GM18507 (cell line): ENCODE data around the gene KCNIP2.
A peak's percentile ranks its signal among the peaks of the same experiment; 100 is the strongest.

Experiments
- DNase-seq: peaks from one replicate; pipeline ENCODE4 v3.0.0; 2011; ENCODE audit warnings: low read depth; ENCODE audit not compliant: insufficient read length; ENCODE audit errors: extremely low spot score
- FAIRE-seq: peaks from 2 replicates; lab custom pipeline; 2011; peaks lifted over from hg19 to GRCh38; lab: Jason Lieb, UNC

Gene KCNIP2

DNA sequence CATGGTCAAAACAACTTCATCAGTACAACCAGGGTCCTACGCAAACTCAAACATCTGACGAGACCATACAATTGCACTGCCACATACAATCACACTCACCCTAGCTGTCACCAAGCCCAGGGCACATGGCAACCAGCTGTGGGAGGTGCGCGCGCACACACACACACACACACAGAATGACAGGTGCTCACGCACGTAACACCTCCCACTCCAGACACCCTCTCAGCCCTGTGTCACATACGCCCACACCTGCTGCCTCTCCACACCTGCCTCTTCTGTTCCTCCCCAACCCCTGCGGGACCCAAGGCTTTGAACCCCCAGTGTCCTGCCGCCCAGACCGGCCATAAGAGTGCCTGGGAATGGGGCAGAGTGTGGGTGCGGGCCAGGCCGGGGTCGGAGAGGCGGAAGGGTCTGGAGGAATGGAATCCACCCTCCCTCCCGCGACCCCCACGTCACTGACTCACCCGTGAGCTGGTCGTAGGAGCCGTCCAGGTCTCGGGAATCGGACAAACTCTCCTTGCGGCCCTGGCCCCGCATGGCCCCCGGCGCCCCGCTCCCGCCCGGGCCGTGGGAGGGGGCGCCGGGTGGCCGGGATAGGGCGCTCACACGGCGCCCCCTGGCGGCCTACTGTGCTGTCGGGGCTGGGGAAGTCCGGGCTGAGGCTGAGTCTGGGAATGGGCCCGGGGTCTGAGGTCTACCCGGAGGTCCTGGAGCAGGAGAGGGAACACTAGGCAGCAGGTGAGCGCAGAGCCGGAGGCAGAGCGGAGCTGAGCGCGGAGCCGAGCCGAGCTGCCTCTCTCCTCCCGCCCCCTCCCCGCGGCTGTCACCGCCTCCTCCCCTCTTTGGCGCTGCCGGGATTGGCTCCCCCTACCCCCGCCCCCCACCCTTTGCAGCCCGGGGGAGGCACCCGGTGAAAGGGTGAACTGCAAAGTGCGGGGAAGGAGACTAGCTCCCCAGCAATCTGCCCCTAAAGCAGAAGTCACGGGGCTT is at the start of gene KCNIP2:
TSS of gene KCNIP2 (minus strand) at position 769 of the 990 bp plus-strand sequence. CDS start at position 537, 232 bp downstream.
- no peak for FAIRE-seq
- no peak for DNase-seq

DNA sequence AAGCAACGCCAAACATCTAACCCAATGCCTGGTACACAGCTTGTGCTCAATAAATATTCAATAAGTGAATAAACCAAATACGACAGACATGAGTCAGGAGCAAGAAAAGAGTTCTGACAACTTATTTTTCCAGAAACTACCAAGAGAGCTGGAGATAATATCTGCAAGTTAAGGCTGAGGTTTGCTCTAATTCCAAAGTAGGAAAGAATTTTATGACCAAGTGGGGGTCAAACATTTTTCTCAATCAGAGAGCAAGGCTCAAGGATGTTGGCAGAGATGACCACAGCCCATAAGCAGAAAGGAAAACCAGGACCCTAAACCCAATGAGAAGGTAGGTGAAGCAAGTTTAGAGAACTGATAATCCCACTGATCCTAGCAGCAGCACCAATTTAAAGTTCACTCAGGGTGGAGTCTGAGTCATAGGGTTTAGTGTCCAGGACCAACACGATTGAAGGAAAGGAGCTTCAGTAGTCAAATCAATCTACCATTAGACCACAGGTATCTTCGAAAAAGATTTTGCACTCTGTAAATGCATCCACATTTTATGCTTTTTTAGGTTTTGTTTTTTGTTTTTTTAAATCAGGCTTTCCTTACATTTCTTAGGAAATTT is 49.3 kb upstream of the KCNIP2 start:
- no peak for DNase-seq
- no peak for FAIRE-seq

DNA sequence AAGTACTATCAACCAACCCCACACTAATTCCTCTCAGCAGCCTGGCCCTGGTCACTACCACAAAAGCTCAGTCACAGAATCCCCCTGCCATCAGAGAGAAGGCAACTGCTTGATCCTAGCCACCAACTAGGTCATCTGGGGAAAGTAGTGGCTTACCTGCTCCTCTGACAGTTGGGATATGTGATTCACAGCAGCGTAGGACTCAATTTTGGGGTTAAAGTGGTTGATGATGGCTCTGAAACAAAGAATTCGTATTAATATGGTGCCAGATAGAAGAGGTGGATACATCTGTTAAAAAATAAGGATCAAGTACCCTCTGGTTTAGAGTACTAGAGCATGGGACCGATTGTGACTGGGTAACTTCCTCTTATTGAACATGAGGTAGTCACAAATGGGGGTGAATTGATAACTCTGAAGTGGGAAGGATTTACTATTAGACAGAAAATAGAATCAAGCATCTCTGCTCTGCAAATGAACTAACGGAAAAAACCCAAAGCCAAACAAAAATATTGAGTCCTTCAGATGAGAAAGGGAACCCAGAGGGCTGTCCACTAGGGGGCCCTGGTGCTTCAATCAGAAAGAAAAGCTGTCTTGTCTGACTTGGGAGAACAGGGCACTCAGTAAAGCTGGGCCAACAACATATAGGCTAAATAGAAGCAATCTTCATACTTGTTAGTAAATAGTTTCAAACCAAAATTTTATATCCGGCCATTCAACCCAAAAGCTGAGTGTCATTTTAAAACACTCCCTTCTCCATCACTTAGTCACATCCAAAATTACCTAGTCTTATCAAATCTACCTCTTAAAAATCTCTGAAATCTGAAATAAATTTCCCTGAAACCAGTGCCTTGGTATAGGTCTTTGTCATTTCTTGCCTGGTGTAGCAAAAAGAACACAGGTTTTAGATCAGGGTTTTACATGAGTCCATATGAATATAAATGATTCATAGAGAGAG is 45.9 kb upstream of the KCNIP2 start:
- FAIRE-seq: peak; percentile 96

DNA sequence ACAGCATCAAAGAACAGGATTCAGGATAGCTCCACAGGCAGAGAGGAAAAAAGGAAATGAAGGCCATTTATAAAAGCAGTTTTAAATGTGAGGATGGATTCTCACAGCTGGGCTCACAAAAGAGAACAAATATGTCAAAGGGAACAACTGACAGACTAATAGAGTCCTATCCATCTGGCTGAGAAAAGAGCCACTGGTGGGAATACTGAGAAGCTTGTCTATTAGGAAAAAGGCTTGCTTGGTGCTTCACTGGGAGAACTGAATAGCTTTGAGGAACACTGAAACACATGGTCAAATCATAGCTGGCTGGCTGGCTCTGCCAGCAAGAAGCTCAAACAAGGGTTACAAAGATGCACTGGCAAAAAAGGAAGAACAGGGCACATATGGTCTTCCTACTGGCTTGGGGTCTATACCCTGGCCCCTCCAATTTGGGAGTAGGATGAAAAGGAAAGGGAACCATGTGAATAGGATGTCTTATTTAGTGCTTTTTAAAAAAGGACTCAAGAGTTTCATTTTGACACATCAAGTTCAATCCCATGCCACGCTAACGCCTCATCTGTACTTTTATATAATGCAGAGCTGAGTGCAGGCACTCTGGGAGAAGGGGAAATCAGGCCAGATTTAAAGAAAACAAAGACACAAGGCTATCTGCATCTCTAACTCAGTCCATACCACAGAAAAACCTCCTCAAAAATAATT is 44.8 kb upstream of the KCNIP2 start:
- peak; percentile 41 for FAIRE-seq
- no peak for DNase-seq

More for the DNA sequence above, 45.9 kb upstream of the KCNIP2 start:
- DNase-seq: peak; percentile 35

DNA sequence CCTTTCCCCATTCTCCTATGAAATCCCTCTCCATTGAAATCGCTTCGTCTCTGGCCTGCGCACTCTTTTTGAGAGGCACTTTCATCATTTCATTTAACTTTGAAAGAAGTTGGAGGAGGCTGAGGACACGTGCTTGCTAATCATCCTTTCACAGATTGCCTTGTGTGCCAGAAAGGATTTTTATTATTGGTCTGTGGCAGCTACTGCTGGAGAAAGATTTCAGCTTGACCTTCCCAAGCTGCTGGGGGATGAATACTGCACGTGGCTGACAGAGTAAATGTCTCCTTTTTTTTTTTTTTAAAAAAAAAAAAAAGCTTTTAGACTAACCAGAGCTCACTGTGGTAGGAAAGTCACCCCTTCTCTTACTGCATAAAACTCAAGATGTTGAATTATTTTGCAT is 44.2 kb upstream of the KCNIP2 start:
- DNase-seq: no peak
- no peak for FAIRE-seq

DNA sequence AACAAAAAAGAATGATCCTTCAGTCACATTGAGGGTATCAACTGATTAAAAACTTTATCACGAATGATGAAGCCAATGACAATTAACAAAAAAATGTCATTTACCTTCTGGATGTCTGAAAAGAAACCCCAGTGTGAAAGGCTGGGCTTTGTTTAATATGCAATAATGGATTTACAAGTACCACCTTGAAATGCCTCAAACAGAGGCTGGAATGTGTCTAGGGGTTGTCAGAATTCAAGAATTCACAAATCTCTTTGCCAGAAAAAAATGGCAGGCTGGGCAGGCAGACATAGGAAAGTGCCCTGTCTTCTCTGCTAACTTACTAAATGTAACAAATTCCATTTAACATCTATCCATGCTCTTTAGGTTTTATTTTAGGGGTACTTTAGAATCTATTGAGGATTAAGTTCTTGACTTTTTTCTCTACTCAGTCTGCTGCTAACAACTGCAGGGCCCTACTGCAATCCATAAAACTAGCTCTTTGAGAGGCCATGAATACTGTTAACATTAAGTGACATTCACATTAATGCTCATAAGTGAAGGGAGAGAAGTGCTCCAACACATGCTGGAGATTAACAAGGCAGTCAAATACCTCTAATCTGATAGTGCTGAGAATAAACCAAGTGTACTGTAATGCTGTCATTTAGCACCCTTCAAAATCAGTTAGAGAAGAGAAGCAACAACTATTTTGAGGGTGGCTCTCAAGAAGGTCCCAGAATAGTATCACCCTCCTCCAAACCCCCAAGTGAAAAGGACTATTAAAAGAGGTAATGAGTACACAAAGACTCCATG is 43.1 kb upstream of the KCNIP2 start:
- peak; percentile 9 for FAIRE-seq

DNA sequence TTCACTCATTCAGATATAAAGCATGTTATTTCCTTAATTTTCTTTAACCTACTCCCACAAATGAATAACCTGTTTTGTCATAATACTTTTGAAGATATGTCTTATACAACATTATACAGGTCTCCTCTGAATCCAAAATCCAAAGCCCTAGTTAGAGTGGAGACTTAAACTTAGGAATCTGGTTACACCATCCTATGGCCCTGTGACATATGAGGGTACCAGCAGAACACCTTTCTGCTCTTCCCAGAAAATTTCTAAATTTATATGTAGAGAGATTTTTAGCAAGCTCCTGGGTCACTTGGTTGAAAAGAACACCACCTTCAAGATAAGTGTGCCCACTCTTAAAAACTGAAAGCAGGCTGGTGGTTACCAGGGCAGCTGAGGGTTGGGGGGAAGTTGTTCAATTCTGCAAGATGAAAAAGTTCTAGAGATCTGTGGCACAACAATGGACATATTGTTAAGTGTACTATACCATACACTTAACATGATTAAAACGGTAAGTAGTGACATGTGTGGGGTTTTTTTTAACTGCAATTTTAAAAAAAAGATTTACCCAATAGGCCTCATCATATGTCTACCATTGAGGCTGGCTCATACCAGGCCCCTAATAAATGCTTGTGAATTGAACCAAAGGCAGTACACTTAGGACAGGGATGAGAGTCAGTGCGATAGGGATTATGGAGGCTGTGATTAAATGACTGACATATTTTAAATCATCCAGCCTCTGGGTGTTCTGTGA is 37.6 kb upstream of the KCNIP2 start:
- no peak for FAIRE-seq
- no peak for DNase-seq

More for the DNA sequence above, 43.1 kb upstream of the KCNIP2 start:
- DNase-seq: no peak

DNA sequence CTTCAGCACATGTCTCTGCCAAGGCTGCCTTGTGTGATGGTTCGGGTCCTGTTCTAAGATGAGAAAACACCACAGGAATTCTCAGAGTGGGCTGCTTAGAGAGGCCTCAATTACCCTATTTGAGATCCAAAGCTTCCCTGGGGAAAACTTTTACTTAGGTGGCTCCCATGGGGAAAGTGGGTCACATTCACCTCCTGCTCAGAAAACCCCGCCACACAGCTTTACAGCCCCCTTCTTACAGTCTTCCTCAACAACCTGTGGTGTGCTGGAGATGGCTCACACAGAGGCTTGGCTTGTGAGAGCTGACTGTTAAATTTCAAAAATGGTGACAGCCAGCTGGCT is 36.6 kb upstream of the KCNIP2 start:
- DNase-seq (no peak), FAIRE-seq (no peak)

DNA sequence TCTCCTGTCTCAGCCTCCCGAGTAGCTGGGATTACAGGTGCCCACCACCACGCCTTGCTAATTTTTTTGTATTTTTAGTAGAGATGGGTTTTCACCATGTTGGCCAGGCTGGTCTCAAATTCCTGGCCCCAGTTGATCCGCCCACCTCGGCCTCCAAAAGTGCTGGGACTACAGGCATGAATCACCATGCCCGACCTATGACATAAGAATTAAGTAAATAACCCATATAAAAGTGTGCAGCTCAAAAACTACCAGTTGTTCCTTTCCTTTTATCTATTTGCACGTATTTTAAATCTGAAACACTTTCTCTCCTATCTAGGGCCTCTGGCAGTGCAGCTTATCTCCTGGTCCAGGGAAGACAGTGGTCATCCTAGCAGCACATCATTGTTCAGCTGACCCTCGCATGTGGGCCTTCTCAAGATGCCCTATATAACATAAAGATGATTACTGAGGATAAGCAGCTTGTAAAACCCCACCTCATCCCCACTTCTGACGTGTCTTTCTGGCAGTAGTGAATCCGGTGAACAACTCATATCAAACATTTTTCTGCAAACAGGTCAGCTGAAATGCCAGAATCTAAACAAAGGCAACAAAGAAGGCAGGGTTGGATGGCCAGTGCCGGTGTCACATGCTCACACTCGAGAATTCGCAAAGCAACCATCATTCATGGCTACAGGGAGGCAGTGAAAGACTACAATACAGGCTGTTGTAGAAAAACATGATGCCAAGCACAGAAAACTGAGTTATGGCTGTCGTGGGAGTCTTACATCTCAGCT is 36.0 kb upstream of the KCNIP2 start:
- DNase-seq (no peak), FAIRE-seq (no peak)

DNA sequence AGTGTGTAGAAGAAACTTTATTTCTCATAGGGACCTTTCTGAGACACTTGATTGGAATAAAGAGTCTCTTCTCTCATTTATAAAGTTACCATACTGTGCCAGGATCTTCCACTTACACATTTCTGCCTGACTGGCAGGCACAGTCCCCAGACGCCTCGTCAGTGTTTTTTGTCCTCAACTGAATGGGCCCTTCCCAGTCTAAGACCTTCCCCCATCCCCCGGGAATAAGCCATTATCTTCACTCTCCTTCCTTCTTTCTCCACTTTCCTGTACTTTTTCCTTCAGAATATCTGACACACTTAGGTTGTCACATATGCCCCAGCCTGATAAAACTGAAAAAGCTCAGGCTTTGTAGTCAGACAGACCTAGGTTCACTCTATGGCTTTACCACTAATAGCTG is 35.3 kb upstream of the KCNIP2 start:
- no peak for FAIRE-seq
- no peak for DNase-seq

DNA sequence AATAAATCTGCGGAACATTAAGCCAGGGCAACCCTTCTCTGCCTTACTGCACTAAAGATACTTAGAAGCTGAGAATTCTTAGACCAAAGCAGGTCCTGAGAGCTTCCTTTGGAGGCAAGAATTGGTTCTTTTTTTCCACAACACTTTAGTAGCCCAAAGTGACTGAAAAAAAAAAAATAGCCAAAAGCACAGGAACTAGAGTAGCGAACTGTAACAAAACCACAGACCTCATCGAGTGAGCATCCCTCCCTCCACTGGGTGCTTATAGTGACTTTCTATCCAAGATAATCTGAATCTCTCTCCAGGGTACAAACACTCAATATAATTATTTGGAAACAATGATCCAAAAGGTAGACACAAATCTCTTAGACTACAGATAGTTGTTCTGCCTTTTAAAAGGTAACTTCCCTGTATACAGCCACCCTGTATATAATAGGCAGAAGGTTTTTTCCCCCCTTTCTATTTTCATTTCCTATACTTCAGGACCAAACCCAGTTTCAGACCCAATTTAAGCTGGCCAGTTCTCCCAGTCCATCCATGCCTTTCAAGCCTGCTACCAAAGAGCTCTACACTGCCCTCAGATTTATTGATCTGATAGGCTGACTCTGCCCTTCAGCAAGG is 31.6 kb upstream of the KCNIP2 start:
- peak; percentile 42 for FAIRE-seq
- no peak for DNase-seq

DNA sequence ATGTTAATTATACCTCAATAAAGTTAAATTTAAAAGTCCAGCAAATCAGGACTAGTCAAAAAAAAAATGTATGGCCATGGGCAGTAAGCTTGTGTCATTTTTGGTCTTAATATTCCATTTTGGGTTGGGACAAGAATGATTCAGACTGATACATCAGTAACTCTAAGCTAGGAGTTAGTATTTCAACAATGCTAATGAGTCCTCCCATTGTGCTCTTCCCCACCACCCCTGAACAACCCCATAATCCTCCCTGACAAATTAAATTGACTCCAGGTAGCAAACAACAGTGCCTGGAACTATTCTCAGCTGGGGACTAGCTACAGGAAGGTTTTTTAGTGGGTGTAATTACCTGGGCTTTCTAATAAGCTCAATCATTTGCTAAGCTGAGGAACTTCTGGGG is 30.7 kb upstream of the KCNIP2 start:
- DNase-seq: no peak
- no peak for FAIRE-seq

DNA sequence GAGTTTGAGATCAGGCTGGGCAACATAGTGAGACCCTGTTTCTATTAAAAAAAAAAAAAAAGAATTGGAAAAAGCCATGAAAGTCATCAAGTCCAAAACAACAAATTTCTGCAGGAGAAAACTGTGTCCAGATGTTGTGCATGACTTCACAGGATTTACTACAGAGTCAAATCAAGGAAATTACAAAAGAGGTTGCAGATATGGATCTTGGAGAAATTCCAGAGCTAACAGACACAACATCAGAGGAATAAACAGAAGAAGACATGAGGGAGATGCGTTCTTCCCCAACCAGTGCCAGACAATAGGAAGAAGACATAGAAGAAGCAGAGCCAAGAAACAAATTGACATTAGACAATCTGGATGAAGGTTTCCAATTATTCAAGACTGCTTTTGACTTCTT is 24.3 kb upstream of the KCNIP2 start:
- FAIRE-seq (peak; percentile 56), DNase-seq (no peak)

DNA sequence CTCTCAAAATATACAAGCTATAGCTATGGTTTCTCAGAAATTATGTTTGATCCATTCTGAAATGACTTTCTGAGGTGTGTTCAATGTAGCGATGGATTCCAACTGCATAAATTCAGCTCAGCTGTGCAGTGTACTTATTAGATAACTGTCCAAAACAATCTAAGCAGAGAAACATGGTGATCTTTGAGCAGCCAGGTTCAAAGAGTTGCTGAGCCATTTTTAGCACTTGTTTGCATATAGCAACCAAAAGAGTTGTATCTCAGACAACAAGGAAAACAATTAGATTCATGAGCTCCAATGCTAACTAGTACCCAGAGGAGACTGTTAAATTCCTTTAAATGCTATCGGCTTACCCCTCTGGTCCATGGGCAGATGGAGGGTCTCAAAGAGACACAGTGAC is 15.9 kb upstream of the KCNIP2 start:
- FAIRE-seq (no peak), DNase-seq (no peak)

DNA sequence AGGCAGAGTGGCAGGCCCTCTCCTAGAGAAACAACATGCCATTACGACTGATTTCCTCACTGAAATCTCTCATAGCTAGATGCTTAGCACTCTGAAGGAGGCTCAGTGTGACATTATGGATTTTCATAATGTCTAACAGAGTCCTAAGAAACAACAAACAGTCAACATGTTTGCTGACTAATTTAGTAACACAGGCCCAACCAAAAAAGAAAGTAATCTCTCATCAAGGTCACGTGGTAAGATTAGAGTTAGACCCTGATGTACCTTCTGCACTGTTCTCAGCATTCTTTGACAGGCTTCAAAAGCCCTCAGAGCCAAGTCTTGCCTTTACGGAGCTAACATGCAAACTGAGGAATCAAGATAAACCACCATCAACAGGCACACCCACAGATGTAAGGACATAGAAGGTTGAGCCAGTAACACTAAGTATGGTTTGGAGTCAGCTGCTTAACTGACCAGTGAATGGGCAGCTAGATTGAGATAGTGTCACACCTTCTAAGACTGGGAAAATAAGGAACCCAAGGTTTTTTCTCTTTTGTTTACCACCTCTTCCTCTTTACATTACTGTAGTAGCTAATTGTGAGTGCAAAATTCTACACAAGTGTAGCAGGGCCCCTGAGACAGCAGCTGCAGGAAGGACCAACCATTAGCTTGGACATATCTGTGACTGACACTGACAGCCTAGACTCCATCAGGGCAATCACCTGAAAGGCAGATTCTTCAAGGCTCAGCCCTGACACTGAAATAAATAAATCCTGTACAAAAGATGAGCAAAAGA is 15.3 kb upstream of the KCNIP2 start:
- peak; percentile 90 for FAIRE-seq
- DNase-seq: no peak
